ENCODE data around the gene GNAS-AS1. TPM values are rescaled to one million over a fixed set of nuclear protein-coding genes. Genes with fewer than 3 reads are reported as not detected.

GNAS-AS1 gene
- total RNA-seq, 6 experiments from 2014 or later: 0.23 to 0.37 (median 0.27) TPM; not detected in 3

DNA sequence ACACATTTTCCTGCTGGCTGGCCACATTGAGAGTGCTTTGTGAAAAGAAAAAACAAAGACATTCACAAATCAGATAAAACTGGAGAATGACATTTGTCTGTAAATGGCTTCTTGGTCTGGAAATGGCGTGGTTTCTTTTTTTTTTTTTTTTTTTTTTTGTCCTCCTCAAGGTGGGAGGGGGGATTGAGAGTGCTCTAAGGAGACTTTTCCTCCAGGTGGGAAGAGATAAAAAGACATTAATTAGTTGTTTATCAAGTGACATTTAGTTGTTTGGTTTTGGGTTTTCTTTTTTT lies 42.2 kb upstream of the GNAS-AS1 start:
- Histone ChIP-seq H3K36me3 (peaks cover 0 to 7% (median 2%) of the 10 kb centered on the region in 4 donors), H3K9me3 (no peaks in the 10 kb centered on the region), H3K4me3 (peak overlapping the region; percentile 59 to 71 (median 62)), H3K27me3 (no peaks in the 10 kb centered on the region), H3K27ac (peak overlapping the region; percentile 81 to 95 (median 91)), H3K4me1 (peaks cover 0 to 31% (median 14%) of the 10 kb centered on the region in 4 donors)
- WGBS (ENCODE audit: insufficient coverage, low coverage, low lambda C conversion rate, missing lambda C conversion rate): 0% methylated on average over 1 of the region's 1 CpG
- DNase-seq (no peak), ATAC-seq (no peak)
- intact Hi-C loops (cut with DNase I): loop anchor here in 1 of 2 donors (10.0 kb wide), 2 partner anchors 122 to 152 kb away; partner anchors contain the start of genes PRELID3B and TUBB1
- no peak for TF ChIP-seq POLR2A (IDR thresholded peaks at IDR 0.05)
- TF ChIP-seq CTCF (IDR thresholded peaks at IDR 0.05): no peak

- Histone ChIP-seq H3K36me3 (peaks cover 0 to 4% (median under 1%) of the 10 kb centered on the region in 4 donors), H3K27ac (peak overlapping the region; percentile 81 to 95 (median 91)), H3K9me3 (no peaks in the 10 kb centered on the region), H3K27me3 (no peaks in the 10 kb centered on the region), H3K4me1 (peaks cover 0 to 31% (median 14%) of the 10 kb centered on the region in 4 donors), H3K4me3 (peak overlapping the region; percentile 59 to 71 (median 62))
- ATAC-seq: peak; percentile 34 to 55 (median 51)
- DNase-seq: peak; percentile 76 to 81 (median 79)
- WGBS (ENCODE audit: insufficient coverage, low coverage, low lambda C conversion rate, missing lambda C conversion rate): under 1% methylated on average over 40 of the region's 49 CpGs
- no peak for TF ChIP-seq CTCF (IDR thresholded peaks at IDR 0.05)
- no peak for TF ChIP-seq POLR2A (IDR thresholded peaks at IDR 0.05)
- intact Hi-C loops (cut with DNase I): loop anchor here in 1 of 2 donors (10.0 kb wide), 2 partner anchors 122 to 152 kb away; partner anchors contain the start of genes PRELID3B and TUBB1
These were observed 41.6 kb upstream of the GNAS-AS1 start for GRCh38 chr20:58892141-58892931.

DNA sequence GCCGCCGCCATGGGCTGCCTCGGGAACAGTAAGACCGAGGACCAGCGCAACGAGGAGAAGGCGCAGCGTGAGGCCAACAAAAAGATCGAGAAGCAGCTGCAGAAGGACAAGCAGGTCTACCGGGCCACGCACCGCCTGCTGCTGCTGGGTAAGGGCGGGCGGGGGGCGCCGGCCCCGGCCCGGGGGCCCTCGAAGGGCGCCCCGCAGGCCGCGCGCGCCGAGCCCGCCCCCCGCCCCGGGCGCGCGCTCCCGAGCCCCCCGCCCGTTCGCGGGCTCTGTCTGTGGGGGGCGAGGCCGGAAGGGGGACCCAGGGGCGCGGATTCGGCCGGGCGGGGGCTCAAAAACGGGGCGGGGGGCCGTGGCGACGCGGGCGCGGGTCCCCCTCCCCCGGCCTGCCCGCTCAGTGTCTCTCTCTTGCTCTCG lies 41.0 kb upstream of the GNAS-AS1 start:
- no peak for TF ChIP-seq CTCF (IDR thresholded peaks at IDR 0.05)
- Histone ChIP-seq H3K36me3 (no peaks in the 10 kb centered on the region), H3K4me3 (peak overlapping the region; percentile 59 to 71 (median 62)), H3K9me3 (no peaks in the 10 kb centered on the region), H3K27me3 (no peaks in the 10 kb centered on the region), H3K27ac (peak overlapping the region; percentile 81 to 95 (median 91)), H3K4me1 (peaks cover 0 to 31% (median 14%) of the 10 kb centered on the region in 4 donors)
- WGBS (ENCODE audit: insufficient coverage, low coverage, low lambda C conversion rate, missing lambda C conversion rate): 0% methylated on average over 1 of the region's 55 CpGs
- ATAC-seq: peak in 2 of 4 donors; percentile 1
- peak in 2 of 3 donors; percentile 44 to 55 for DNase-seq
- intact Hi-C loops (cut with DNase I): loop anchor here in 1 of 2 donors (10.0 kb wide), 2 partner anchors 123 to 153 kb away; partner anchors contain the start of genes PRELID3B and TUBB1

GRCh38 chr20:58891086-58891717 lies 40.5 kb upstream of the GNAS-AS1 start:
- Histone ChIP-seq H3K27me3 (no peaks in the 10 kb centered on the region), H3K4me1 (peaks cover 0 to 31% (median 14%) of the 10 kb centered on the region in 4 donors), H3K4me3 (peak overlapping the region; percentile 44 to 71 (median 62)), H3K27ac (peak overlapping the region; percentile 81 to 91 (median 89)), H3K9me3 (no peaks in the 10 kb centered on the region), H3K36me3 (no peaks in the 10 kb centered on the region)
- intact Hi-C loops (cut with DNase I): loop anchor here in 1 of 2 donors (10.0 kb wide), 2 partner anchors 124 to 154 kb away; partner anchors contain the start of genes PRELID3B and TUBB1
- TF ChIP-seq POLR2A (IDR thresholded peaks at IDR 0.05) (peak; percentile 78), CTCF (IDR thresholded peaks at IDR 0.05) (no peak)
- peak; percentile 40 to 59 (median 57) for ATAC-seq
- DNase-seq: peak; percentile 78 to 85 (median 84)
- WGBS (ENCODE audit: insufficient coverage, low coverage, low lambda C conversion rate, missing lambda C conversion rate): 4% methylated on average over 5 of the region's 105 CpGs
